ENCODE results near the gene BOLA3.

BOLA3 gene

DNA sequence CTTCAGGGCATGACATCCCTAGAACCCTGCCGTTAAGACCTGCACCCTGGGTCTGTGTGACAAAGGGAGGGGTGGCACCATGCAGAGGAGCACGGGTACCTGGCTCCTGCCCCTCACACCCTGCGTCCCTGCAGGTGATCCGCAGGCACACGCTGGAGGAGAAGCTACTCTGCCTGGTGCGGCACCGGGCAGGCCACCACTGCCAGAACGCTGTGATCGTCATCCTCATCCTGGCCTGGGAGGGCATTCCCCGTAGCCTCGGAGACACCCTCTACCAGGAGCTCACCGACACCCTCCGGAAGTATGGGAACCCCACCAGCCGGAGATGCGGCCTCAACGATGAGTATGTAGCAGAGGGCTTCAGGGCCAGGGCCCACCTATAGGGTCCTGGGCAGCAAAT lies 60.0 kb downstream of the BOLA3 start:
- Histone ChIP-seq H3K4me1 (ENCODE audit: insufficient read depth, low read length) (no peaks in the 10 kb centered on the region), H3K9ac (ENCODE audit: low read length) (no peak overlapping the region), H3K36me3 (ENCODE audit: insufficient read depth, low read length) (peaks cover 15% of the 10 kb centered on the region), H3K27me3 (ENCODE audit: control insufficient read depth in 1 of 2, insufficient read depth in 2 of 2, low read length in 2 of 2) (no peaks in the 10 kb centered on the region), H3K27ac (ENCODE audit: low read depth, low read length) (no peak overlapping the region), H3K9me3 (ENCODE audit: low read length) (no peaks in the 10 kb centered on the region), H3K4me3 (ENCODE audit: low read depth in 1 of 2, low read length in 2 of 2) (no peak overlapping the region)

DNA sequence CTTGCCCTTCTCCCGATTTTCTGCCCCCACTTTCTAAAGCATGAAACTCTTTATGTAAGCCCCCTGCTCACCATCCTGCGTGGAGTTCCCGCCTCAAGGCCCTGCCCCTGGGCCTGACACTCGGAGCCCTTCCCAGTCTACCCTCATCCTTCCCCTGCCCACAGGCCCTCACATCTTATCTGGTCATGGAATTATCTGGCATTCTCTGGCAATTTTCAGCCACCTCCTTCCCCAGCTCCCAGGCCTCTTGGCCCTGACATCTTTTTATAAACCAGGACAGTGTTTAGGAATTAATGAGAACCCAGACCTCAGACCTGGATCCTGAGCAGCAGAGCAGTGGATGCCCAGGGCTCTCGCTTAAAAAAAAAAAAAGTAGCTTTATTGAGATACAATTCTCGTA lies 61.7 kb downstream of the BOLA3 start:
- Histone ChIP-seq H3K4me3 (ENCODE audit: low read depth in 1 of 2, low read length in 2 of 2) (no peak overlapping the region), H3K9ac (ENCODE audit: low read length) (no peak overlapping the region), H3K27me3 (ENCODE audit: control insufficient read depth in 1 of 2, insufficient read depth in 2 of 2, low read length in 2 of 2) (no peaks in the 10 kb centered on the region), H3K36me3 (ENCODE audit: insufficient read depth, low read length) (peaks cover 9% of the 10 kb centered on the region), H3K27ac (ENCODE audit: low read depth, low read length) (no peak overlapping the region), H3K9me3 (ENCODE audit: low read length) (no peaks in the 10 kb centered on the region), H3K4me1 (ENCODE audit: insufficient read depth, low read length) (no peaks in the 10 kb centered on the region)
